HepG2 (cell line): Measurements from ENCODE around the gene MRPS5. TPM values are rescaled to one million over a fixed set of nuclear protein-coding genes. Genes with fewer than 3 reads are reported as not detected.

ENCODE experiments used
- AGO2 ChIP-seq: fragments of 200-400 bp; formaldehyde crosslinking; optimal IDR thresholded peaks from 2 replicates; pipeline ENCODE3; 2017; ENCODE audit warnings: mild to moderate bottlenecking, low read depth, low read length, moderate library complexity
- ATF6 ChIP-seq: sonication (generic); formaldehyde crosslinking; conservative IDR thresholded peaks from 2 replicates; pipeline ENCODE4 v1.4.0; 2020; ENCODE audit warnings: missing genetic modification reagents
- BATF2 ChIP-seq: sonication (generic); formaldehyde crosslinking; IDR thresholded peaks from 2 replicates; pipeline ENCODE4 v1.8.0; 2022; ENCODE audit warnings: mild to moderate bottlenecking, missing genetic modification reagents, moderate library complexity
- EZH2 ChIP-seq: conservative IDR thresholded peaks from 2 replicates; pipeline ENCODE4 v1.6.1; 2012; ENCODE audit warnings: mild to moderate bottlenecking, low read depth, low read length, moderate library complexity
- GATAD2A ChIP-seq: IDR thresholded peaks from 2 replicates; pipeline ENCODE4 v1.6.1; 2016
- HMGXB3 ChIP-seq: sonication (generic); formaldehyde crosslinking; IDR thresholded peaks from 2 replicates; pipeline ENCODE4 v1.4.0; 2020; ENCODE audit warnings: missing genetic modification reagents, borderline replicate concordance
- ISX ChIP-seq: sonication (generic); formaldehyde crosslinking; conservative IDR thresholded peaks from 2 replicates; pipeline ENCODE4 v1.5.0; 2020; ENCODE audit warnings: missing genetic modification reagents
- KDM1A ChIP-seq: IDR thresholded peaks from 2 replicates; pipeline ENCODE4 v1.6.1; 2016; ENCODE audit warnings: missing compliant biosample characterization
- MAX ChIP-seq: IDR thresholded peaks from 2 replicates; pipeline ENCODE4 v1.6.1; 2012; ENCODE audit warnings: inconsistent platforms
- REL ChIP-seq: sonication (generic); formaldehyde crosslinking; conservative IDR thresholded peaks from 2 replicates; pipeline ENCODE4 v1.8.0; 2022; ENCODE audit warnings: mild to moderate bottlenecking, missing genetic modification reagents, moderate library complexity
- SIX4 ChIP-seq: sonication (generic); formaldehyde crosslinking; IDR thresholded peaks from 2 replicates; pipeline ENCODE4 v1.4.0; 2020; ENCODE audit warnings: missing genetic modification reagents
- SUZ12 ChIP-seq: fragments of 150-350 bp; IDR thresholded peaks from 2 replicates; pipeline ENCODE4 v1.6.1; 2014; ENCODE audit warnings: low read depth, low read length
- TFAP4 ChIP-seq: sonication (generic); IDR thresholded peaks from 2 replicates; pipeline ENCODE4 v1.6.1; 2016; ENCODE audit warnings: low read depth, borderline replicate concordance
- ZMYM3 ChIP-seq: sonication (generic); formaldehyde crosslinking; IDR thresholded peaks from 2 replicates; pipeline ENCODE4 v1.5.1; 2020; ENCODE audit warnings: mild to moderate bottlenecking, missing genetic modification reagents
- ZNF235 ChIP-seq: sonication (generic); formaldehyde crosslinking; IDR thresholded peaks from 2 replicates; pipeline ENCODE4 v1.8.1; 2023; ENCODE audit warnings: mild to moderate bottlenecking, missing genetic modification reagents, borderline replicate concordance
- ZNF382 ChIP-seq: sonication (generic); formaldehyde crosslinking; IDR thresholded peaks from 2 replicates; pipeline ENCODE4 v1.5.0; 2020; ENCODE audit warnings: missing genetic modification reagents, mild to moderate bottlenecking, borderline replicate concordance
- ZNF432 ChIP-seq: sonication (generic); formaldehyde crosslinking; IDR thresholded peaks from 2 replicates; pipeline ENCODE4 v1.5.0; 2020; ENCODE audit warnings: missing genetic modification reagents, mild to moderate bottlenecking, borderline replicate concordance
- ZNF512B ChIP-seq: sonication (generic); formaldehyde crosslinking; IDR thresholded peaks from 2 replicates; pipeline ENCODE4 v1.5.1; 2020; ENCODE audit warnings: missing genetic modification reagents, mild to moderate bottlenecking, borderline replicate concordance
- polyA plus RNA-seq, 8 experiments: library from polyadenylated mRNA; depleted of rRNA in 3 of 8; stranded (reverse) in 7 of 8; unstranded in 1 of 8; fragments of >200 nt; fragmentation: Illumina TruSeq in 4 of 8; extraction: Trizol in 4 of 8; gene quantifications; 2 replicates each; pipeline versions ENCODE4 v1.2.1 to v1.2.3, GENCODE V29; 2011 to 2016; ENCODE audit warnings: low read depth in 4 of 8, missing spikeins in 1 of 8, mixed read lengths in 1 of 8; ENCODE audit not compliant: insufficient read depth in 1 of 8
- total RNA-seq, 5 experiments: library from RNA; depleted of rRNA; stranded (reverse); fragments of >200 nt; fragmentation: Illumina TruSeq; extraction: Trizol; gene quantifications; 2 replicates each; pipeline ENCODE4 v1.2.3, GENCODE V29; 2016; ENCODE audit warnings: low read depth in 1 of 5

Gene MRPS5
- total and polyA plus RNA-seq, 2 of the 13 experiments (the other 11 are each of a cell fraction or from before 2014, with no cell fraction given): 98.8 to 134 TPM

GRCh38 chr2:95057535-95058370, 63.9 kb downstream of the MRPS5 start (continued):
- TF ChIP-seq ATF6 (CRISPR knock-in tag): no peak
- TF ChIP-seq EZH2: no peak
- peak; percentile 38; the same call in 1 of the 2 replicates for TF ChIP-seq SIX4 (CRISPR knock-in tag)
- TF ChIP-seq BATF2 (CRISPR knock-in tag): no peak
- TF ChIP-seq ZNF382 (CRISPR knock-in tag): no peak
- TF ChIP-seq SUZ12: no peak
- TF ChIP-seq ZNF432: no peak
- no peak for TF ChIP-seq HMGXB3 (CRISPR knock-in tag)
- TF ChIP-seq ISX (CRISPR knock-in tag): no peak
- peak; percentile 89 for TF ChIP-seq KDM1A (CRISPR knock-in tag)
- no peak for TF ChIP-seq REL (CRISPR knock-in tag)
- no peak for TF ChIP-seq ZNF512B (CRISPR knock-in tag)
- TF ChIP-seq MAX: peak; percentile 23; the same call in 1 of the 2 replicates
- TF ChIP-seq ZNF235 (CRISPR knock-in tag): no peak
- no peak for TF ChIP-seq AGO2
- TF ChIP-seq ZMYM3 (CRISPR knock-in tag): peak; percentile 88
- 0 out of 2 replicates have a peak, but pooled peaks have one; percentile 17 for TF ChIP-seq GATAD2A (CRISPR knock-in tag)
- no peak for TF ChIP-seq TFAP4
